GM19193 (cell line): Measurements from ENCODE around the gene TTC31.

Source experiments
- POLR2A ChIP-seq: IDR thresholded peaks from 4 replicates; pipeline ENCODE4 v1.6.1; 2011; ENCODE audit not compliant: insufficient read depth, insufficient read length; ENCODE audit errors: extremely low read depth

Gene TTC31

DNA sequence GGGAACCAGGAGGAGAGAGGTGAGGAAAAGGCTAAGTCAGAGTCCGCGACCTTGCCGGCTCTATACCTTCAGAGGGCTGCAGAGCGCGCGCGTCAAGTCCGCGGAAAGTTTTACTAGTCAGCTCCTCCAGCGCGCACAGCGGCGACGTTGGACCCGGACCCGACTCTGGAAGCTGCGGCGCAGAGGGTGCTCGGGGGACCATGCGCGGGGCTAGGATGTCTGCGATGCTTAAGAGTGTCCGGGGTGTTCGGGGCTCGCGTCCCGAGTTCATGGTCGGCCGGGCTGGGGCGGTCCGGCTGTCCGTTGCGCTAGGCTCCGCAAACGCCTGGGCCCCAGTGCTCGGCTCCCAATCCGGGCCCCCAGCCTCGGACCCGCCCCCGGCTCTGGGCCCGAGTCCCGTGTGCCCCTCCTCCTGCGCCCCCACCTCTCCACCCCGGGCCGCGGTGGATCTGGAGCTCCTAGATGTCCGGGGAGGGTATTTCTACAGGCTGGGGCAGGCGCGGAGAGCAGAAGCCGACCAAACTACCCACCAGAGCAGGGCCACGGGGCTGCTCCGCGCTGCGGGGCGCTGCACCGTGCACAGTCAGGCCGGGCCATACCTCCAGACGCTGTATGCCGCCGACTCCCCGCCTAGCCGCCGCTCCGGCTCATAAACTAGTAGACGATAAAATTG, 16.5 kb downstream of the TTC31 start, which contains the start of gene LBX2:
LBX2 (minus strand) TSS at position 337 of the 673 bp plus-strand sequence; CDS start at position 271, 66 bp downstream.
- no peak for TF ChIP-seq POLR2A

DNA sequence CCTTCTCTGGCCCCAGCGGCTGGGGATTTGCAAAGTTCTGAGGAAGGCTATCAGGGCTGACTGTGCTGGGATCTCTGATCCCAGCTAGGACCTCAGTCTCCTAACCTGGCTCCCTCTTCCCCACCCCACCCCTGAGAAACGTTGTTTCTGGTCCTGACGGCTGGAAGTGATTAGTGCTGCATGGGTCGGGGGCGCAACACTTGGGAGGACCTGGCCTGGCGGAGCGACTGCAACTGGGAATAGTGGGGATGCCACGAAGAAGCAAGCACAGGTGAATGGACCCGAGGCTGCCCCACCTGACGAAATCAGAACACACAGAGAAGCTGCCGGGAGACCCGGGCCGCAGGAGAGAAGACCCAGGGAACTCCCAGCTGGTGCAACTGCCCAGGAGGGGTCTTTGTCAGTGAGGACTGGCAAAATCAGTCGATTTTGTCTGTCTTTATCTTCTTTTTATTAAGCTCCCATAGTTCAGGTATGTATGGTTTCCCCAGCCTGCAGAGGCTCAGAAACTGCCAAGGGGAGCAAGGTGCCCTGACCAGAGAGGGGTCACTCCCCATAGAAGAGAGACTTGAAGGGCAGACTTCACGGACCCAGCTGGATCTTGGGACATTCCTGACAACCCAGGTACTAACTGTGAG, 17.2 kb downstream of the TTC31 start:
- TF ChIP-seq POLR2A = no peak

DNA sequence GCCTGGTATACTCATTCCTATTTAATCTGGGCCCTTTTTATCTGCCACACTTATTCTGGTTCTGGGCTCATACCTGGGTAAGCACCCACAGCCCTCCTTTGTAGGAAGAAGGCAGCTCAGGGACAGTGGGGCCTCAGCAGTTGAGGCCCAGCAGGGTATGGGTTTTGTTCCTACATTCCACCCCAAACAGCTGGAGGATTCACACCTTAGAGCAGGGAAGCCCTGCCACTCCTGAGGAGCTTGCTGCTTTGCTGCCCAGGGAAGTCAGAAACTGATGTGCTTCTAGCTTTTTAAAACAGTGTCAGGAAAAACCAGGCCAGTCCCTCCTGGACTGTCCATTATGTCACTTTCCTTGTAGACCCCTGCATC, 17.7 kb downstream of the TTC31 start:
- no peak for TF ChIP-seq POLR2A

DNA sequence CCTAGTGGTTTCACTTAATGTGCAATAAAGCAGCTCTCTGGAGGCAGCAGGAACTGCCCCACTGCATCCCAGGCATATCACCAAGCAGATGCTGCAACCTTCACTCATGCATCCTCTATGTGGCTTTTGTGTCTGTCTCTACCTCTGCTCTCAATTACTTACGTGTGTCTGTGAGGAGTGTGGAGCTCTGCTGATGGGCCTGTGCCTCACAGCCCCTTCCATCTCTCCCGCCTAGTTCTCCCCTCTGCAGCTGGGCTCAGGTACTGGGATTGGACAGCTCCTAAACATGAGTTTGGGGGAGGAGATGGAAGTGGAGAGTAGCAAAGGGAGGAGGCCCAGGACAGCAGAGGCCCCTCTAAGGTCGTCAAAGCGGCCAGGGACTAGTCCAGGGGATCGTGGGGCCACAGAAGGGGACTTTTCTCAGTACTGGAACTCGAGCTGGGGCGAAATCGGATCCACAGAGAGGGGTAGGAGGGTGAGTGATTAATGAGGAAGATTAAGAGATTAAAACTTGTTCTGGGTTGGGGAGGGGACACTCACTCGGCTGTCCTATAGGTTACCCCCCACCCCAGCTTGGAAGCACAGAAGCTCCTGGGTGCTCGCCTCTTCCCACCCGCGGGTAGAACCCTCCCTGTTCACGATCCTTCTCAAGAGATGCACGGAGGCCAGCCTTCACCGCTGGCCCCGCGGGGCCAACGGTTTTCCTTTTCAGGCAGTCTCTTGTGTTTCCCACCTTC, 18.6 kb downstream of the TTC31 start:
- TF ChIP-seq POLR2A = no peak

DNA sequence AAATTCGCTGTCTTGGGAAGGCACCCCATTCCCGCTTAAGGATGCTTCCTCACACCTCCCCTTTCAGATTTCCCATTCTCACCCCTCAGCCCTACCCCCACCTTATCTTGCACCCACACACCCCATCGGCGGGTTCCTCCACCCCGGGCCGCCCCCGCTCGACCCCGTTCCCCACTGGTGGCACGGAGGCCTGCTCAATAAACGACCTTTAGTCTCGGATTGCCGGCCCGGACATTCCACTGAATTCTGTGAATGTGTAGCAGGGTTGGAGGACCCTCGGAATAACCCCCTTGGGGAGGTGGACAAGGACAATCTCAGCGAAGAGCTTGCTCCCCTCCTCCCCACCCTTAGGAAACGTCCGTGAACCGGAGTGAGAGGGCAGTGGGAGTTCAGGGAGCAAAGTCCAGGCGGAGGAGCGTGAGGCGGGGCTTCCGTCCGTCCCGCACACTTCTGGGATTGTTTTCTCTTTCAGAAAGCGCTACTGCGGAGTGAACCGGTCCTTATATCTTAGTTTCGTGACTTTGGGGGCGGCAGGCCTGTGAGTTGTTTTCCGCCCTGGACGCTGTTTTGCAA, 19.4 kb downstream of the TTC31 start:
- TF ChIP-seq POLR2A = no peak

DNA sequence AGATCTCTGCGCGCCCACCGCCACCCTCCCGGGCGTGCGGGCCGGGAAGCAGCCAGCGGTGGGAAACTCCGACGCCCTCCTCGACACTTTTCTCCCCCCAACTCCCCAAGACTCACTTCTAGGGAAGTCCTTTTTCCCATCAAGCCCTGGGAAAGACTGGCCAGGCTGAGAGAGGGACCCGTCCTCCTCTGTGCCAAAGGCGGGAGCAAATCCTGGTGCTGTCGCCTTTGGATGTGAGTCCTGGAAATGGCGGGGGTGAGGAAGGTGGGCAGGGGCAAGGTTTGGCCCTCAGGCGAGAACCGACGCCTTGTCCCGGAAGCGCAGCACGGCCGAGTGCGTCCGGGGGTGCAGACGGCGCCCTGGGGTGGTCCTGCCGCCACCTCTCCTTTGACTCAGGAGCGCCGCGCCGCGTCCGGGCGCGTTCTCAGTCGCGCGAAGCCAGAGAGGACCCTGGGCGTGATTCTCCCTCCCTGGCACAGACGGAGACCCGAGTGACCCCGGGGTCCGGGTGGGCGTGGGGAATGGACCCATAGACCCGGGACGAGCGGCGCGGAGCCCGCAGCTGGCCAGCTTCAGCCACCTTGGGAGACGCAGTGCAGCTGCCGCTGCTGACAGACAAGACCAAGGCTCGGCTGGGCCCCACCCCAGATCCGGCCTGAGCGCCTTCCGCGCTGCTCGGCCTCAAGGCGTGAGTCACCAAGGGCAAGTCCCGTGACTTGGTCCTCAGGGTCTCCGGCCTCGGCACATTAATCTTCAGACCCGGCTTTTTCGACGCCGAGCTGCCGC, 20.0 kb downstream of the TTC31 start:
- peak; percentile 63 for TF ChIP-seq POLR2A

DNA sequence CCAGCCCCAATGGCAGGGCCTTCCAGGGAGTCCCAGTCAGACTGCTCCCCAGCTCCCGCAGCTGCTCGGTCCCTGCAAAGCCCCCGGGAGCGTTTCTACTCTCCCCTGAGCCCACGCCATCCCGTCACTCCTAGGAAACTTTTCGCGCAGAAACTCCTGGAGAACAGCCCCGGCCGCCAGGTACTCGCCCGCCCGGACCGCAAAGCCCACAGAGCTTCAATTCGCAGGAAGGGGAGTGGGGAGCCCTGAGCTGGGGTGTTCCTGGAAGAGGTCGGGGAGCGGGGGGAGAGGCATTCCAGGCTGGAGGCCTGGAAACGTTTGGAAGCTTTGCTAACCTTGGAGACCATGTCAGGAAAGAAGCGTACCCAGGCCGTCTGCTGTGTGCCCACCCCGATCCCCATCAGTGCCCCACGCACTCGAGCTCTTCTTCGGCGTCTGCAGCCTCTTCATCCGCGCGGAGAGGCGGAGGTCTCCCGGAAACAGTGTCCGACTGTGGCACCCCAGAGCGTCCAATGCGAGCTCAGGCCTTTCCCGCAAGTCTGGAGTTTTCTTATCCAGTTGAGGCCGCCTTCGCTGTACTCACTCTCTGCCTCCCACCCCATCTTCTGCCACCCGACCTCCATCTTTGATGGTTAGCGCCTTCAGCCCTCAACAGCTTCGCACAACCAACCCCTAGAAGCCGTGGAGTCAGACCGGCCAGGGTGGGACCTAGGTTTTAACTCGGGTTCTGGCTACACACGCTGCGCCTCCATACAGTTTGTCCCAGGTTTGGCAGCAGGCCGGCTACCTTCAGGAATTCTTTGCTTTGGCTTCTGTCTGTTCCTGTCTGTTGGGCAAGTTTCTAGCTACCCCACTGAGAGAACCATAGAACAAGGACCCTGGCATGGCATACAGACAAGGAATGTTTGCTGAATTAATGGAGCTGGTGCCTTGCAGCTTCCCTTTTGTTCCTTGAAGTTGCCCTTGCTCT, 20.9 kb downstream of the TTC31 start:
- no peak for TF ChIP-seq POLR2A

DNA sequence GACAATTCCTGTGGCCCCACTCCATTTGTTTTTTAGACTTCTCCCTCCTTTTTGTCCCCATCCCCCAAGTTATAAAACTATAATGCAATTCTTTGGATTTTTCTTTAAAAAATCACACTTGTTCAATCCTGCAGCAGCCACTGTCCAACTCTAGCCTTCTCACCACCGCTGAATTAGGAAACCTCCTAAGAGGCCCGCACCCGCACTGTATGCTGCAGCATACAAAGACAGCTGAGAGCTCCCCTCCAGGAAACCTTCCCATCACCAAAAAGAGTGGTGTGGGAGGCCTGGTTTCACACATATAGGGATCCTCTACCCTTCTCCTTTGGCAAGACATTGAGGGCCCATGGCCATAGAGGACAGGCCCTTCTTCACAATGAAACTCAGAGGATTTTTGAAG, 21.7 kb downstream of the TTC31 start:
- no peak for TF ChIP-seq POLR2A

DNA sequence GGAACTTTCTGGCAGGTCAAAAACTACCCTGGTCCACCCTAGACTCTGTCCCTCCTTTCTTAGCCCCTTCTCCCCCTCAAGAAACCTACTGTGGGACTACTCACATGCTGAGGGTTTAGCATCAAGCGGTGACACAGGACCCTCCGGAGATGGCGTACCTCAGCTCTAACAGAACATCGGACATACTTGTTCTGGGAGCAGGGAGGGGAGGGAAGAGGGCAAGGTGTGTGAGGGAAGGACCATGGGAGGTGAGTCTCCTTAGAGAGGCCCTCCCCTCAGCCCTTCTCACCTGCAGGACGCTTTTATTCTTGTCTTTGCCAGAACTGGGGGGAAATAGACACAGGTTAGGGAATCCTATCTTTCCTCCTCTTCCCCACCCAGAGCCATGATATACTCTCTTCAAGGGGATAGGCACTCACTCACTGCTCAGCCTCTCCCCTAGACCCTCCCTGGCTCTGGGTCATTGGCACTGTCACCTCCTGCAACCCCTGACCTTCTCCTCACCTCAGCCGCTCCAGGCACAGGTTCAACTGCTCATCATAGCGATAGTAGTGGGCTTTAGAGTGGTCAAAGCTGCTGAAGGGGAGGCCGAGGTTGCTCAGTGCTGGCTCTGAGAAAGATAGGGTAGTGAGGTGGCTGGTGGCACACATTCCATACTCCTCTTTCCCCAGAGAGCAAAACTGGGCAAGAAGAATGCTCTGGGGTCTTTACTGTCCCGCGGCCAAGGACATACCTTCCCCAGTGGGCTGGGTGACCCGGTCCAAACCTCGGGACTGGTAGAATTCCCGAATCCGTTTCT, 22.8 kb downstream of the TTC31 start:
- no peak for TF ChIP-seq POLR2A

DNA sequence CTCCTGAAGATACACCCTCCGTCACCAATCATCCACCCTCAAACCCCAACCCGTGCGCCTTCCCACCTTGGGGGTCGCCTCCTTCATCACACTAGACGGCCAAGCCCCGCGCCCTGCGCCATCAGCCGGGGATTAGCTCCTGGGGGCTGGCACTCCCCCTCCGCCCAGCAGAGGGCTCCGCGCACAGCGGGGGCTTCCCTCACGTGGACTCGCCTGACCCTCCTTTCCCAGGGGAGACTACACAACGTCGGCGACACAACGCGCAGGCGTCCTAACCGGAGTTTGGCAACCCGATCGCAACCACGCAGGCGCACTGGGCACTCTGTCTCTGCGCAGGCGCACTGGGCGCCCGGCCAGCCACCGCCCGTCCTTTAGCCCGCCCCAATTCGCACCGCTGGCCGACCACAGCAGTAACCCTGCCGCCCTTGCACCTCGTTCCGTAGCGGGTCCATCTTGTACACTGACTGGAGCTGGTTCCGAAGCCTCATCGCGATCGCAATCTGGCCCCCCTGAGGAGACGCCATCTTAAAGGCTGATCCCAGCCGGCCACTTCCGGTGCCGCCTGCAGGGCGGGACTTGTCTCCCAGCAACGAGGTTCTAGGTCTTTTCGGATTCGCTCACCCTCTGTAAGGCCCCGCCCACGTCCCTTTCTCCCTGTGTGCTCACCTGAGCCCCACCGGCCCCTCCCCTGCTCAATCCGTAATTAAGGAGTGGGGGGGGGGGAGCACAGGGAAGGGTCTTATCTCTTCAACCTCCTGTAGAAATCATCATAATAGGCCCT, 24.5 kb downstream of the TTC31 start, which contains the start of gene PCGF1:
PCGF1 (minus strand) TSS at position 551 of the 781 bp plus-strand sequence; CDS start at position 524, 27 bp downstream.
- TF ChIP-seq POLR2A = peak; percentile 90

DNA sequence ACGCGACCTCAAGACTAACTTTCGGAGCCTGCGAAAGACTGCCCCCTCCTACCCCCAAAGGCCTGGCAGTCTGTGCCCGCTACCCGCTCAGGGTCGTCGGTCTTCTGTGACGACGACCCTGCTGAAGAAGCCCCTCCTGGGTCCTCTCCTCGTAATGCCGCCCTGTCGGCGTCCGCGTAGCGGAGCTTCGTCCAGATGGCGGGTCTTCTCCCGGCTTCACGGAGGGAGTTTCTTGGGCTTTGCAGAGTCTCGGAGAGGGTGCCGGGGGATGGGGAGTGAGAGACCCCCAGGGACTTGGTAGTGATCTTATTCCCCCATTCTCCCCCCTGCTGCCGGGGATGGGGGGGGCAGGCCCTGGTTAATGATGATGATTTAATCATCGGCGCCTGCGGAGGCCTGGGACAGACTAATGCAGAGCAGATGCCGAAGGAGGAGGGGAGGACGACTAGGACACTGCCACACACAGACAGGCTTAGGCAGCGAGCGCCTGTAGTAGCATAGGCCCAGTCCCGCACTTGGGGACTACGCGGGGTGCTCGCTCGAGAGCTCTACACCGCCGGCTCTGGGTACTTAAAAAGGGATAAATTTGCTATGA, 25.1 kb downstream of the TTC31 start:
- no peak for TF ChIP-seq POLR2A

DNA sequence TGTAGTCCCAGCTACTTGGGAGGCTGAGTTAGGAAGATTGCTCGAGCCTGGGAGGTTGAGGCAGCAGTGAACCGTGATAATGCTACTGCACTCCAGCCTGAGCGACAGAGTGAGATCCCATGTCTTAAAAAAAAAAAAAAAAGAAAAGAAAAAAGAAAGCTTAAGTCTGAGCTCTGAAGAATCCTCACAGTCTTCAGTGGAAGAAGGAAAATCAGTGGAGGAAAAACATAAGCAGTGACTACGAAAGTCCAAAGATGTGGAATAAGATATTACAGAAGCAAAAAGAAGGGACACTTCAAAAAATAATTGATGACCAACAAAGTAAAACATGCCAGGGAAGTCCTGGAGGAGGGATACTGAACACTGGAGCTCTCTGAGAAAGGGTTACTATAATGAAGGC, 27.4 kb downstream of the TTC31 start:
- TF ChIP-seq POLR2A = no peak
